Measurements from ENCODE around the gene HMGB1. TPM values are rescaled to one million over a fixed set of nuclear protein-coding genes. Genes with fewer than 3 reads are reported as not detected.

The HMGB1 gene
- total and polyA plus RNA-seq, 4 donors = 83.9 to 276 (median 195) TPM

DNA sequence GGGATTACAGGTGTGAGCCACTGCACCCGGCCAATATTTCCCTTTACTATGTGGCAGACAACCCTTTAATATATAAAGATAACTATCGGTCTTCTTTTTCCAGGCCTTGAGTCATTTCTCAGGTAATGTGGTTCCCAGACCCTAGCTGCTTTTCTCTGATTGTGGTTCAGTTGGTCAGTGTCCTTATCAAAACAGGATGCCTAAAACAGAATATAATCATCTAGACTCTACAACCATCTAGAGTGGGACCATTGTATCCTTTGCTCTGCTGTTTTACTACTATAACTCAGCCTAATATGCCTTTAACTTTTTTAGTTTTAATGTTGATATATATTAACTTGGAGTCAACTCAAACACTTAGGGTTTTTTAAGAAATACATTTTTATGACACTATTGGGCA lies 30.0 kb upstream of the HMGB1 start:
- H3K9me3 ChIP-seq (ENCODE audit: control insufficient read depth in 4 of 4, low read length in 3 of 4) = no peaks in the 10 kb centered on the region
- no peak overlapping the region for H3K27ac ChIP-seq (ENCODE audit: low read depth in 1 of 2, low read length in 2 of 2)
- TF ChIP-seq HNF4A (conservative IDR thresholded peaks at IDR 0.05) (no peak), TAF1 (conservative IDR thresholded peaks at IDR 0.05) (no peak)
- peaks cover 0 to 7% (median 3%) of the 10 kb centered on the region in 4 donors for H3K4me1 ChIP-seq (ENCODE audit: control insufficient read depth in 4 of 4, insufficient read depth in 4 of 4, low read length in 3 of 4)
- DNase-seq (ENCODE audit: low spot score) = no peak
- no peaks in the 10 kb centered on the region for H3K36me3 ChIP-seq (ENCODE audit: control insufficient read depth in 4 of 4, insufficient read depth in 3 of 4, low read depth in 1 of 4, low read length in 3 of 4)
- no peak overlapping the region for H3K4me3 ChIP-seq (ENCODE audit: low read depth in 1 of 3, low read length in 3 of 3)
- 70% methylated on average over 2 of the region's 2 CpGs for WGBS
- H3K27me3 ChIP-seq (ENCODE audit: control insufficient read depth in 4 of 4, insufficient read depth in 4 of 4, low read length in 3 of 4) = no peaks in the 10 kb centered on the region
- no peak overlapping the region for H3K9ac ChIP-seq (ENCODE audit: low read depth in 1 of 2, low read length in 2 of 2)

DNA sequence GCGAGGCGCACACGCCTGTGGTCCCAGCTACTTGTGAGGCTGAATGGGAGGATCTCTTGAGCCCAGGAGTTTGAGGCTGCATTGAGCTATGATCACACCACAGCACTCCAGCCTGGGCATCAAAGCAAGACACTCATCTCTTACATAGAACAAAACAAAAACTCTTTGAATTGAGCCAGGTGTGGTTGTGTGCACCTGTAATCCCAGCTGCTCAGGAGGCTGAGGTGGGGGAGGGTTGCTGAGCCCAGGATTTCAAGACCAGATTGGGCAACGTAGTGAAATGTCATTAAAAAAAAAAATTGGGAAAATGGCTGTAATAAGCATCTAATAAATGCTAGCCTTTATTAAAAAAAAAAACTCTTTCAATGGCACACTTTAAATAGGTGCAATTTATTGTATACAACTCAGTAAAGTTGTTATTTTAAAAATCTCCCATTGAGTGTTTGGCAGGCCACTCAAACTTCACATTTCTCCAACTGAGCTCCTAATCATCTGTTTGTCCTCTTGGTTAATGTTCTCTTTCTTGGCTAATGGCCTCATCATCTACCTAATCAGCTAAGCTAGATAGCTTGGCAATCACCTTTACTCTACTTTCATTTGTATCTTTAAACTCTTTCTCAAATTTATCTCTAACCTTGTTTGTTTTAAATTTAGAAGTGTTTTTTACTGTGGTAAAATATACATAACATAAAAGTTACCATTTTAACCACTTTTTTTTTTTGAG lies 28.1 kb upstream of the HMGB1 start:
- Histone ChIP-seq H3K36me3 (ENCODE audit: control insufficient read depth in 4 of 4, insufficient read depth in 3 of 4, low read depth in 1 of 4, low read length in 3 of 4) (no peaks in the 10 kb centered on the region), H3K27me3 (ENCODE audit: control insufficient read depth in 4 of 4, insufficient read depth in 4 of 4, low read length in 3 of 4) (no peaks in the 10 kb centered on the region), H3K27ac (ENCODE audit: low read depth in 1 of 2, low read length in 2 of 2) (peak overlapping the region; percentile 12 to 30), H3K4me1 (ENCODE audit: control insufficient read depth in 4 of 4, insufficient read depth in 4 of 4, low read length in 3 of 4) (peaks cover 0 to 9% (median 5%) of the 10 kb centered on the region in 4 donors), H3K9ac (ENCODE audit: low read depth in 1 of 2, low read length in 2 of 2) (no peak overlapping the region), H3K9me3 (ENCODE audit: control insufficient read depth in 4 of 4, low read length in 3 of 4) (no peaks in the 10 kb centered on the region), H3K4me3 (ENCODE audit: low read depth in 1 of 3, low read length in 3 of 3) (no peak overlapping the region)
- WGBS = 82% methylated on average over 4 of the region's 4 CpGs
- TF ChIP-seq JUND (IDR thresholded peaks at IDR 0.05) (peak in 1 of 2 donors; percentile 22), RXRA (IDR thresholded peaks at IDR 0.05) (peak; percentile 45 to 68), HNF4A (conservative IDR thresholded peaks at IDR 0.05) (peak in 1 of 2 donors; percentile 49), YY1 (IDR thresholded peaks at IDR 0.05) (peak; percentile 43), RAD21 (IDR thresholded peaks at IDR 0.05) (peak in 1 of 2 donors; percentile 20), SP1 (IDR thresholded peaks at IDR 0.05) (peak; percentile 69), FOXA1 (IDR thresholded peaks at IDR 0.05) (no peak)
- TF ChIP-seq, protein P1, sequence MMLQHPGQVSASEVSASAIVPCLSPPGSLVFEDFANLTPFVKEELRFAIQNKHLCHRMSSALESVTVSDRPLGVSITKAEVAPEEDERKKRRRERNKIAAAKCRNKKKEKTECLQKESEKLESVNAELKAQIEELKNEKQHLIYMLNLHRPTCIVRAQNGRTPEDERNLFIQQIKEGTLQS (IDR thresholded peaks at IDR 0.05) = no peak
- DNase-seq (ENCODE audit: low spot score) = no peak

GRCh38 chr13:30487075-30487470 lies 21.3 kb upstream of the HMGB1 start:
- H3K27ac ChIP-seq (ENCODE audit: low read depth in 1 of 2, low read length in 2 of 2) = no peak overlapping the region

More at GRCh38 chr13:30487075-30487470, 21.3 kb upstream of the HMGB1 start:
- Histone ChIP-seq H3K36me3 (ENCODE audit: control insufficient read depth in 4 of 4, insufficient read depth in 3 of 4, low read depth in 1 of 4, low read length in 3 of 4) (no peaks in the 10 kb centered on the region), H3K4me1 (ENCODE audit: control insufficient read depth in 4 of 4, insufficient read depth in 4 of 4, low read length in 3 of 4) (peaks cover 0 to 4% (median 2%) of the 10 kb centered on the region in 4 donors), H3K9me3 (ENCODE audit: control insufficient read depth in 4 of 4, low read length in 3 of 4) (no peaks in the 10 kb centered on the region), H3K9ac (ENCODE audit: low read depth in 1 of 2, low read length in 2 of 2) (no peak overlapping the region), H3K27me3 (ENCODE audit: control insufficient read depth in 4 of 4, insufficient read depth in 4 of 4, low read length in 3 of 4) (no peaks in the 10 kb centered on the region), H3K4me3 (ENCODE audit: low read depth in 1 of 3, low read length in 3 of 3) (no peak overlapping the region)
- WGBS = 96% methylated on average over 3 of the region's 3 CpGs
- DNase-seq (ENCODE audit: low spot score) = no peak
- TF ChIP-seq GABPA (IDR thresholded peaks at IDR 0.05 in 1 of 2, conservative IDR thresholded peaks at IDR 0.05 in 1 of 2) (no peak), TAF1 (conservative IDR thresholded peaks at IDR 0.05) (no peak), NR2F2 (IDR thresholded peaks at IDR 0.05) (no peak), JUND (IDR thresholded peaks at IDR 0.05) (no peak), RXRA (IDR thresholded peaks at IDR 0.05) (no peak), EGR1 (IDR thresholded peaks at IDR 0.05; ENCODE audit: low read depth in 2 of 2) (no peak), FOXA1 (IDR thresholded peaks at IDR 0.05) (no peak), ZBTB33 (IDR thresholded peaks at IDR 0.05) (no peak), FOXA2 (IDR thresholded peaks at IDR 0.05) (no peak), YY1 (IDR thresholded peaks at IDR 0.05) (no peak)
- TF ChIP-seq, protein P2, sequence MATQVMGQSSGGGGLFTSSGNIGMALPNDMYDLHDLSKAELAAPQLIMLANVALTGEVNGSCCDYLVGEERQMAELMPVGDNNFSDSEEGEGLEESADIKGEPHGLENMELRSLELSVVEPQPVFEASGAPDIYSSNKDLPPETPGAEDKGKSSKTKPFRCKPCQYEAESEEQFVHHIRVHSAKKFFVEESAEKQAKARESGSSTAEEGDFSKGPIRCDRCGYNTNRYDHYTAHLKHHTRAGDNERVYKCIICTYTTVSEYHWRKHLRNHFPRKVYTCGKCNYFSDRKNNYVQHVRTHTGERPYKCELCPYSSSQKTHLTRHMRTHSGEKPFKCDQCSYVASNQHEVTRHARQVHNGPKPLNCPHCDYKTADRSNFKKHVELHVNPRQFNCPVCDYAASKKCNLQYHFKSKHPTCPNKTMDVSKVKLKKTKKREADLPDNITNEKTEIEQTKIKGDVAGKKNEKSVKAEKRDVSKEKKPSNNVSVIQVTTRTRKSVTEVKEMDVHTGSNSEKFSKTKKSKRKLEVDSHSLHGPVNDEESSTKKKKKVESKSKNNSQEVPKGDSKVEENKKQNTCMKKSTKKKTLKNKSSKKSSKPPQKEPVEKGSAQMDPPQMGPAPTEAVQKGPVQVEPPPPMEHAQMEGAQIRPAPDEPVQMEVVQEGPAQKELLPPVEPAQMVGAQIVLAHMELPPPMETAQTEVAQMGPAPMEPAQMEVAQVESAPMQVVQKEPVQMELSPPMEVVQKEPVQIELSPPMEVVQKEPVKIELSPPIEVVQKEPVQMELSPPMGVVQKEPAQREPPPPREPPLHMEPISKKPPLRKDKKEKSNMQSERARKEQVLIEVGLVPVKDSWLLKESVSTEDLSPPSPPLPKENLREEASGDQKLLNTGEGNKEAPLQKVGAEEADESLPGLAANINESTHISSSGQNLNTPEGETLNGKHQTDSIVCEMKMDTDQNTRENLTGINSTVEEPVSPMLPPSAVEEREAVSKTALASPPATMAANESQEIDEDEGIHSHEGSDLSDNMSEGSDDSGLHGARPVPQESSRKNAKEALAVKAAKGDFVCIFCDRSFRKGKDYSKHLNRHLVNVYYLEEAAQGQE (IDR thresholded peaks at IDR 0.05) = no peak
- TF ChIP-seq, protein P3, sequence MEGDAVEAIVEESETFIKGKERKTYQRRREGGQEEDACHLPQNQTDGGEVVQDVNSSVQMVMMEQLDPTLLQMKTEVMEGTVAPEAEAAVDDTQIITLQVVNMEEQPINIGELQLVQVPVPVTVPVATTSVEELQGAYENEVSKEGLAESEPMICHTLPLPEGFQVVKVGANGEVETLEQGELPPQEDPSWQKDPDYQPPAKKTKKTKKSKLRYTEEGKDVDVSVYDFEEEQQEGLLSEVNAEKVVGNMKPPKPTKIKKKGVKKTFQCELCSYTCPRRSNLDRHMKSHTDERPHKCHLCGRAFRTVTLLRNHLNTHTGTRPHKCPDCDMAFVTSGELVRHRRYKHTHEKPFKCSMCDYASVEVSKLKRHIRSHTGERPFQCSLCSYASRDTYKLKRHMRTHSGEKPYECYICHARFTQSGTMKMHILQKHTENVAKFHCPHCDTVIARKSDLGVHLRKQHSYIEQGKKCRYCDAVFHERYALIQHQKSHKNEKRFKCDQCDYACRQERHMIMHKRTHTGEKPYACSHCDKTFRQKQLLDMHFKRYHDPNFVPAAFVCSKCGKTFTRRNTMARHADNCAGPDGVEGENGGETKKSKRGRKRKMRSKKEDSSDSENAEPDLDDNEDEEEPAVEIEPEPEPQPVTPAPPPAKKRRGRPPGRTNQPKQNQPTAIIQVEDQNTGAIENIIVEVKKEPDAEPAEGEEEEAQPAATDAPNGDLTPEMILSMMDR (IDR thresholded peaks at IDR 0.05; ENCODE audit: low read depth, low read length, missing input control) = no peak
- TF ChIP-seq, protein P1 (IDR thresholded peaks at IDR 0.05) = no peak

All from liver (tissue), 9 donors.